GM12865 (cell line): ENCODE results near the gene SDCCAG8.

Source experiments
- DNase-seq: peaks from one replicate; pipeline ENCODE4 v3.0.0; 2010; ENCODE audit warnings: low read depth
- H3K4me3 ChIP-seq: 2 replicates; pipeline ENCODE4 v1.5.1; 2011; ENCODE audit warnings: mild to moderate bottlenecking, low read depth, low read length, control low read depth
- TF ChIP-seq, protein P1 (sequence below): IDR thresholded peaks from 2 replicates; pipeline ENCODE4 v1.5.1; 2011; ENCODE audit warnings: low read length, control low read depth, low read depth, inconsistent platforms; ENCODE audit not compliant: insufficient read depth; ENCODE audit errors: missing control alignments

The SDCCAG8 gene

GRCh38 chr1:243421784-243422183, 165.9 kb downstream of the SDCCAG8 start:
- peak; percentile 13 for DNase-seq
- H3K4me3 ChIP-seq: no peak overlapping the region
- TF ChIP-seq, protein P1, sequence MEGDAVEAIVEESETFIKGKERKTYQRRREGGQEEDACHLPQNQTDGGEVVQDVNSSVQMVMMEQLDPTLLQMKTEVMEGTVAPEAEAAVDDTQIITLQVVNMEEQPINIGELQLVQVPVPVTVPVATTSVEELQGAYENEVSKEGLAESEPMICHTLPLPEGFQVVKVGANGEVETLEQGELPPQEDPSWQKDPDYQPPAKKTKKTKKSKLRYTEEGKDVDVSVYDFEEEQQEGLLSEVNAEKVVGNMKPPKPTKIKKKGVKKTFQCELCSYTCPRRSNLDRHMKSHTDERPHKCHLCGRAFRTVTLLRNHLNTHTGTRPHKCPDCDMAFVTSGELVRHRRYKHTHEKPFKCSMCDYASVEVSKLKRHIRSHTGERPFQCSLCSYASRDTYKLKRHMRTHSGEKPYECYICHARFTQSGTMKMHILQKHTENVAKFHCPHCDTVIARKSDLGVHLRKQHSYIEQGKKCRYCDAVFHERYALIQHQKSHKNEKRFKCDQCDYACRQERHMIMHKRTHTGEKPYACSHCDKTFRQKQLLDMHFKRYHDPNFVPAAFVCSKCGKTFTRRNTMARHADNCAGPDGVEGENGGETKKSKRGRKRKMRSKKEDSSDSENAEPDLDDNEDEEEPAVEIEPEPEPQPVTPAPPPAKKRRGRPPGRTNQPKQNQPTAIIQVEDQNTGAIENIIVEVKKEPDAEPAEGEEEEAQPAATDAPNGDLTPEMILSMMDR: no peak

DNA sequence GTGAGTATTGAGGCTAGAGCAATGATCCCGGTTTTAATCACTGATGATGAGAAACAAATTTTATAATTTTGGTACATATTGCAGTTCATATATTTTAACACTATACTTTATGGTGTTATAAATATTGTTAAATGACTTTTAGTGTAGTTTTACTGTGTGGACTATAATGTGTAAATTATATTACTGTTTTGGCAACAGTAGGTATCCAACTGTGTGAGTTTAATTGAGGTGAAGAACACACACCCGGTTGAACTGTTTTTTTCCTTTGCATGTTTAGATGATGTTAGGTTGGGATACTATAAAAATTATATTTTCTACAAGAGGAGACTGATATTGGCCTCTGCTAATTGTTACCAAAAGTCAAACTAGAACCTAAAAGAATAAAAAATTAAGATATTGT, 166.5 kb downstream of the SDCCAG8 start:
- TF ChIP-seq, protein P1: no peak

GRCh38 chr1:243428084-243428483, 172.2 kb downstream of the SDCCAG8 start:
- no peak for DNase-seq
- TF ChIP-seq, protein P1: no peak
- no peak overlapping the region for H3K4me3 ChIP-seq

More for the DNA sequence above, 166.5 kb downstream of the SDCCAG8 start:
- no peak overlapping the region for H3K4me3 ChIP-seq
- no peak for DNase-seq

DNA sequence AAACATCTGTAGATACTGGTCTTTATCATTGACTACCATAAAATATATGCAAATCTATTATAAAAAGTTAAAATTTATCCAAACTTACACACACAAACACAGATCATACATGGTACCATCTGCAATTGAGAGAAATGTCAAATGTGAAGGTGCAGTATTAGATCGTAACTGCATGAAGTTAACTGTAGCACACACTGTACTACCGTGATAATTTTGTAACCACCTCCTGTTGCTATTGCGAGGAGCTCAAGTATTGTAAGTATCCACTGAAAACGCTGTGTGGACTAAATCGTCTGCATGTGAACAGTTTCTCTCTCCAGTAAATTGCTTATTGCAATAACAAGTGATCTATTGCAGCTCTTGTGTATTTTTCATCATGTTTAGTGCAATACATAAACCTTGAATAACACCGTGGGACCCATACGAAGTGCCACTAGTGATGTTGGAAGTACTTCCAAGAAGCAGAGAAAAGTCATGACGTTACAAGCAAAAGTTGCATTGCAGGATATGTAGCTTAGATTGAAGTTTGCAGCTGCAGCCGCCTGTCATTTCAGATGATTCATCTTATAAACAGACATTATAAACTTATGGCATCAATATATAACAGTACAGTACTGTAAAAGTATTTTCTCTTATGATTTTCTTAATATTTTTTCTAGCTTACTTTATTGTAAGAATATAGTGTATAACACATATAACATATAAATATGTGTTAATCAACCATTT, 172.9 kb downstream of the SDCCAG8 start:
- no peak for DNase-seq
- no peak overlapping the region for H3K4me3 ChIP-seq
- TF ChIP-seq, protein P1: no peak

DNA sequence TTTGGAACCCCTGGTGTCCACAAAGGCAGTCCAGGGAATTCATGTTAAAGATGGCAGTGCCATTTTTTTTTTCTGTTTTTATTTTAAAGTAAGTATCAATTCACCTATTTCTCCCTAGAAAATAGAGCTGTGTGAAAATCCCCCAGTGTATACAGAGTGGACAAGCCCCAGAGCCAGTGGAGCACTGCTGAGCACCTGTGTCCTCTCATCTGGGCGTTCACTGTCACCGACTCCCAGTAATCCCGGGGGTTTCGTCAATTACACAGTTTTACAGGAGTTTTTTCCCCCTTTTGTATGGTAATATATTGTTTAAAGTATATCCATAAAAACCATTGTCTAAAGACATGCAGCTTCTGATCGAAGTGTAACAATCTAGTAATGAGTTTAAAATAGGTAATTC, 175.8 kb downstream of the SDCCAG8 start:
- DNase-seq: no peak
- TF ChIP-seq, protein P1: no peak
- no peak overlapping the region for H3K4me3 ChIP-seq

DNA sequence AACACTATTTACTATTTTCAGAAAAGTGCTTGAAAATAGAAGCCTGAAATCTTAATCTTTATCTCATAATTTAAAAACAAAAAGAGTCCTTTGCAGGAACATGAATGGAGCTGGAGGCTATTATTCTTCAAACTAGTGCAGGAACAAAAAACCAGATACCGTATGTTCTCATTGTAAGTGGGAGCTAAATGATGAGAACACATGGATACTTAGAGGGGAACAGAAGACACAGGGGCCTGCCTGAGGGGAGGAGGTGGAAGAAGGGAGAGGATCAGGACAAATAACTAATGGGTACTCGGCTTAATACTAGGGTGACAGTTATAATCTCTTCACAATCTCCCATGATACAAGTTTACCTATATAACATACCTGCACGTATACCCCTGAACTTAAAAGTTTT, 176.3 kb downstream of the SDCCAG8 start:
- TF ChIP-seq, protein P1: no peak
- no peak overlapping the region for H3K4me3 ChIP-seq
- no peak for DNase-seq
